ENCODE measurements around the gene TSHB. TPM values are rescaled to one million over a fixed set of nuclear protein-coding genes. Genes with fewer than 3 reads are reported as not detected.

TSHB gene
- total and polyA plus RNA-seq, 2 donors (not counting 1 experiment from before 2014, with no cell fraction given), result not detected

GRCh38 chr1:115035652-115036051 is 6.0 kb downstream of the TSHB start:
- H3K4me1 ChIP-seq (ENCODE audit: control insufficient read depth, extremely low read depth, insufficient read depth, low read length), result no peaks in the 10 kb centered on the region
- no peaks in the 10 kb centered on the region for H3K79me2 ChIP-seq (ENCODE audit: control insufficient read depth, insufficient read depth, low read length)
- no peak overlapping the region for H3K4me3 ChIP-seq (replicated peaks in 1 of 4; ENCODE audit: control extremely low read depth in 1 of 4, insufficient read depth in 1 of 4, low read depth in 3 of 4, low read length in 4 of 4)
- no peak overlapping the region for H3K9ac ChIP-seq (ENCODE audit: insufficient read depth, low read length)
- no peak overlapping the region for H3K4me2 ChIP-seq (ENCODE audit: extremely low read depth, insufficient read depth, low read length)
- no peak overlapping the region for H2AFZ ChIP-seq (ENCODE audit: low read length)
- H3K36me3 ChIP-seq (ENCODE audit: control insufficient read depth, insufficient read depth, low read length), result no peaks in the 10 kb centered on the region
- no peak for DNase-seq (ENCODE audit: low read depth in 2 of 2)
- TF ChIP-seq CTCF (conservative IDR thresholded peaks at IDR 0.05 in 1 of 2, IDR thresholded peaks at IDR 0.05 in 1 of 2; ENCODE audit: low read depth in 1 of 2, low read length in 2 of 2) (no peak), EZH2 (IDR thresholded peaks at IDR 0.05; ENCODE audit: low read length, missing control alignments) (no peak)
- H3K27ac ChIP-seq (ENCODE audit: insufficient read depth, low read length), result no peak overlapping the region
- H3K27me3 ChIP-seq (ENCODE audit: control insufficient read depth, insufficient read depth, low read length), result peaks cover 4% of the 10 kb centered on the region
- no peaks in the 10 kb centered on the region for H4K20me1 ChIP-seq (ENCODE audit: control insufficient read depth, extremely low read depth, insufficient read depth, low read length)
- H3K9me3 ChIP-seq (ENCODE audit: control insufficient read depth, insufficient read depth, low read depth, low read length), result no peaks in the 10 kb centered on the region

GRCh38 chr1:115036814-115037507 is 7.3 kb downstream of the TSHB start:
- Histone ChIP-seq H3K27ac (ENCODE audit: insufficient read depth, low read length) (no peak overlapping the region), H3K9ac (ENCODE audit: insufficient read depth, low read length) (no peak overlapping the region), H2AFZ (ENCODE audit: low read length) (no peak overlapping the region), H3K4me2 (ENCODE audit: extremely low read depth, insufficient read depth, low read length) (no peak overlapping the region), H3K36me3 (ENCODE audit: control insufficient read depth, insufficient read depth, low read length) (no peaks in the 10 kb centered on the region), H3K27me3 (ENCODE audit: control insufficient read depth, insufficient read depth, low read length) (peaks cover 4% of the 10 kb centered on the region), H3K79me2 (ENCODE audit: control insufficient read depth, insufficient read depth, low read length) (no peaks in the 10 kb centered on the region), H4K20me1 (ENCODE audit: control insufficient read depth, extremely low read depth, insufficient read depth, low read length) (no peaks in the 10 kb centered on the region), H3K4me1 (ENCODE audit: control insufficient read depth, extremely low read depth, insufficient read depth, low read length) (no peaks in the 10 kb centered on the region), H3K9me3 (ENCODE audit: control insufficient read depth, insufficient read depth, low read depth, low read length) (no peaks in the 10 kb centered on the region), H3K4me3 (replicated peaks in 1 of 4; ENCODE audit: control extremely low read depth in 1 of 4, insufficient read depth in 1 of 4, low read depth in 3 of 4, low read length in 4 of 4) (no peak overlapping the region)
- no peak for TF ChIP-seq EZH2 (IDR thresholded peaks at IDR 0.05; ENCODE audit: low read length, missing control alignments)
- no peak for TF ChIP-seq CTCF (conservative IDR thresholded peaks at IDR 0.05 in 1 of 2, IDR thresholded peaks at IDR 0.05 in 1 of 2; ENCODE audit: low read depth in 1 of 2, low read length in 2 of 2)
- DNase-seq (ENCODE audit: low read depth in 2 of 2), result peak in 1 of 2 donors; percentile 11

GRCh38 chr1:115040501-115040900 is 10.9 kb downstream of the TSHB start:
- H3K4me2 ChIP-seq (ENCODE audit: extremely low read depth, insufficient read depth, low read length), result no peak overlapping the region
- H3K79me2 ChIP-seq (ENCODE audit: control insufficient read depth, insufficient read depth, low read length), result no peaks in the 10 kb centered on the region
- H3K9me3 ChIP-seq (ENCODE audit: control insufficient read depth, insufficient read depth, low read depth, low read length), result no peaks in the 10 kb centered on the region
- H2AFZ ChIP-seq (ENCODE audit: low read length), result no peak overlapping the region
- H3K4me1 ChIP-seq (ENCODE audit: control insufficient read depth, extremely low read depth, insufficient read depth, low read length), result no peaks in the 10 kb centered on the region
- TF ChIP-seq CTCF (conservative IDR thresholded peaks at IDR 0.05 in 1 of 2, IDR thresholded peaks at IDR 0.05 in 1 of 2; ENCODE audit: low read depth in 1 of 2, low read length in 2 of 2) (no peak), EZH2 (IDR thresholded peaks at IDR 0.05; ENCODE audit: low read length, missing control alignments) (no peak)
- H4K20me1 ChIP-seq (ENCODE audit: control insufficient read depth, extremely low read depth, insufficient read depth, low read length), result no peaks in the 10 kb centered on the region
- no peak for DNase-seq (ENCODE audit: low read depth in 2 of 2)
- H3K27ac ChIP-seq (ENCODE audit: insufficient read depth, low read length), result no peak overlapping the region
- no peak overlapping the region for H3K4me3 ChIP-seq (replicated peaks in 1 of 4; ENCODE audit: control extremely low read depth in 1 of 4, insufficient read depth in 1 of 4, low read depth in 3 of 4, low read length in 4 of 4)
- H3K27me3 ChIP-seq (ENCODE audit: control insufficient read depth, insufficient read depth, low read length), result peaks cover 4% of the 10 kb centered on the region
- H3K9ac ChIP-seq (ENCODE audit: insufficient read depth, low read length), result no peak overlapping the region
- no peaks in the 10 kb centered on the region for H3K36me3 ChIP-seq (ENCODE audit: control insufficient read depth, insufficient read depth, low read length)
